A673 (cell line): ENCODE measurements around the gene TDG. TPM values are rescaled to one million over a fixed set of nuclear protein-coding genes. Genes with fewer than 3 reads are reported as not detected.
"Not testable (repeated sequence)": the region's sequence is repeated elsewhere in the genome, so short reads cannot be mapped to it uniquely, and the experiment has no call there.

ENCODE experiments used
- BruUV-seq: library from RNA; stranded (reverse); fragments of 400-500 nt; replicated peaks from 2 replicates; lab custom pipeline; 2021; lab: Mats Ljungman, UMichigan
- CTCF ChIA-PET: fragments of 300-600 bp; sonication (Branson Sonifier 250); formaldehyde crosslinking; loops from one replicate; lab custom pipeline; 2022; ENCODE audit warnings: antibody characterized with exemption; lab: Charles Lee
- POLR2A ChIA-PET: fragments of 300-600 bp; sonication (Branson Sonifier 250); formaldehyde crosslinking; loops from one replicate; lab custom pipeline; 2022; ENCODE audit warnings: antibody characterized with exemption; ENCODE audit not compliant: low non-redundant PET; lab: Charles Lee
- DNase-seq: peaks from one replicate; pipeline ENCODE4 v3.0.0-alpha.2; 2015; ENCODE audit warnings: low spot score
- H3K27ac ChIP-seq: fragments of 200-600 bp; sonication (generic); 2 replicates; pipeline ENCODE4 v1.5.1; 2016; ENCODE audit warnings: mixed run types, low read depth, mild to moderate bottlenecking, mixed read lengths, antibody characterized with exemption, low read length; ENCODE audit not compliant: poor library complexity, severe bottlenecking
- H3K27me3 ChIP-seq: fragments of 200-600 bp; sonication (generic); replicated peaks from 2 replicates; pipeline ENCODE4 v1.6.1; 2017; ENCODE audit warnings: mixed run types, low read depth, mild to moderate bottlenecking, mixed read lengths, antibody characterized with exemption, low read length; ENCODE audit not compliant: insufficient read depth, poor library complexity
- H3K36me3 ChIP-seq: fragments of 200-600 bp; sonication (generic); 2 replicates; pipeline ENCODE4 v1.6.1; 2016; ENCODE audit warnings: mixed run types, mild to moderate bottlenecking, mixed read lengths, antibody characterized with exemption, low read length; ENCODE audit not compliant: insufficient read depth, poor library complexity, severe bottlenecking
- H3K4me1 ChIP-seq: fragments of 200-600 bp; sonication (generic); 2 replicates; pipeline ENCODE4 v1.6.1; 2017; ENCODE audit warnings: mixed run types, mild to moderate bottlenecking, mixed read lengths, antibody characterized with exemption, low read length; ENCODE audit not compliant: insufficient read depth, poor library complexity, severe bottlenecking
- H3K4me3 ChIP-seq: fragments of 200-600 bp; sonication (generic); 2 replicates; pipeline ENCODE4 v1.5.1; 2016; ENCODE audit warnings: low read depth, mixed run types, mild to moderate bottlenecking, mixed read lengths, low read length; ENCODE audit not compliant: poor library complexity, severe bottlenecking
- H3K9me3 ChIP-seq: fragments of 200-600 bp; sonication (generic); 2 replicates; pipeline ENCODE4 v1.6.1; 2016; ENCODE audit warnings: mixed run types, low read depth, mild to moderate bottlenecking, mixed read lengths, antibody characterized with exemption, low read length; ENCODE audit not compliant: poor library complexity, severe bottlenecking
- CTCF ChIP-seq: fragments of 300-800, 200-600 bp; sonication (generic); conservative IDR thresholded peaks from 2 replicates; pipeline ENCODE4 v1.5.1; 2017; ENCODE audit warnings: low read depth, mild to moderate bottlenecking, antibody characterized with exemption, low read length, moderate library complexity, mixed read lengths
- EZH2 ChIP-seq: fragments of 200-600 bp; sonication (generic); IDR thresholded peaks from 2 replicates; pipeline ENCODE4 v1.6.1; 2017; ENCODE audit warnings: borderline replicate concordance, low read depth, mild to moderate bottlenecking, mixed read lengths, antibody characterized with exemption, low read length; ENCODE audit not compliant: poor library complexity, severe bottlenecking
- intact Hi-C: fragments of 100-400 bp; cut with micrococcal nuclease; formaldehyde crosslinking; loops from one replicate; pipeline ENCODE4 v1.10.0; 2022; ENCODE audit not compliant: unreplicated experiment
- total RNA-seq: library from RNA; stranded (reverse); gene quantifications from 2 replicates; pipeline ENCODE4 v1.2.3, GENCODE V29; 2021

Gene TDG
- total RNA-seq, 1 experiment from 2014 or later, result 59.4 TPM

DNA sequence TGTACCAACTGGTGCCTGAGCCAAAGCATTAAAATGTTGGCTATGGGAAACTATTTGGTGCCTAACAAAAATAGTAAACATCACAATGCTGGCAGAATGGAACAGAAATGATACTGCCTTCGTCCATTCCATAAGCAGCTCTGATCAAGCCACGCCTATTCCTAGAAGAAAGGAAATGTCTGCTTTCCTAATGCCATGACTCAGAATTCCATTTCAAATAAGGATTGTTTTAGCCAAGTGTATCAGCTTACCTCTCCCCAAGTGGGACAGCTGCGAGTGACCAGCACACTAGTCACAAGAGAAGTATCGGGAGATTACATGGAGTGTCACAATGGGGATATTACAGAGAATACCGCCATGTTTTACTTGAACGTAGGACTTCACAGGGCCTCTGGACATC lies 45.6 kb downstream of the TDG start:
- BruUV-seq, result no TSS peak
- Histone ChIP-seq H3K27me3 (no peaks in the 10 kb centered on the region), H3K36me3 (no peaks in the 10 kb centered on the region), H3K27ac (no peak overlapping the region), H3K4me1 (no peaks in the 10 kb centered on the region), H3K4me3 (no peak overlapping the region), H3K9me3 (no peaks in the 10 kb centered on the region)
- CTCF ChIA-PET, result no interaction called here
- intact Hi-C loops, result no loop called here
- no peak for DNase-seq
- TF ChIP-seq EZH2 (no peak), CTCF (no peak)
- POLR2A ChIA-PET, result no interaction called here

DNA sequence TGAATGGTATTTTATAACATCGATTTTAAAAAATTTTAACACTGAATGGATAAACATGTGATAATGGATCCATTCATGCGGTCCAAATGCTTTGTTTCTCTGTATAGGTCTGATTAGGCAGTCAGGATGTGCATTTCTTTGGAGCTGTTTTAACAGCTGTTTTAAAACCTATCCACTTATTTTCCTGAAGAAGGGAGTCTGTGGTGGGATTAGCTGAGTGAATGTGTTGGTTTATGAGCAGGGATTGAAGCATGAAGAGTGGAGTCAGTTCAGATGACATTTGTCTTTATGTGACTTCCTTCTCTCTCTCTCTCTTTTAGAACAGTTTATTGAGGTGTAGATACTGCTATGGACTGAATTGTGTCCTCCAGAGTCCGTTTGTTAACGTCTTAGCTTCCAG lies 46.7 kb downstream of the TDG start:
- TF ChIP-seq CTCF, result no peak
- TF ChIP-seq EZH2, result no peak
- Histone ChIP-seq H3K9me3 (no peaks in the 10 kb centered on the region), H3K27ac (no peak overlapping the region), H3K4me1 (no peaks in the 10 kb centered on the region), H3K4me3 (no peak overlapping the region), H3K36me3 (no peaks in the 10 kb centered on the region), H3K27me3 (no peaks in the 10 kb centered on the region)
- no TSS peak for BruUV-seq
- no peak for DNase-seq
- intact Hi-C loops, result no loop called here
- POLR2A ChIA-PET, result no interaction called here
- CTCF ChIA-PET, result no interaction called here

DNA sequence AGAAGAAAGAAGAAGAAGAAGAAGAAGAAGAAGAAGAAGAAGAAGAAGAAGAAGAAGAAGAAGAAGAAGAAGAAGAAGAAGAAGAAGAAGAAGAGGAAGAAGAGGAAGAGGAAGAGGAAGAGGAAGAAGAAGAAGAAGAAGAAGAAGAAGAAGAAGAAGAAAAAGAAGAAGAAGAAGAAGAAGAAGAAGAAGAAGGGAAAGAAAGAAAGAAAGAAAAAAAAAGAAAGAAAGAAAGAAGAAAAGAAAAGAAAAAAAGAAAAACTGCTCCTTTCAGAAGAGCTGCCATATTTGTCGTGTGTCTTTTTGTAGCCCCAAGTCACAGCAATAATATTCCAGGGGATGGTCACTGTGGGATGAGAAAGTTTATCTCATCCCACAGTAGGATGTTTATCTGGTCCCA lies 56.2 kb downstream of the TDG start:
- BruUV-seq, CTCF ChIA-PET, H3K4me1 ChIP-seq, POLR2A ChIA-PET, DNase-seq, H3K27ac ChIP-seq, H3K36me3 ChIP-seq, H3K4me3 ChIP-seq, intact Hi-C loops, H3K27me3 ChIP-seq: not testable (repeated sequence)
- peaks cover 10% of the 10 kb centered on the region for H3K9me3 ChIP-seq

DNA sequence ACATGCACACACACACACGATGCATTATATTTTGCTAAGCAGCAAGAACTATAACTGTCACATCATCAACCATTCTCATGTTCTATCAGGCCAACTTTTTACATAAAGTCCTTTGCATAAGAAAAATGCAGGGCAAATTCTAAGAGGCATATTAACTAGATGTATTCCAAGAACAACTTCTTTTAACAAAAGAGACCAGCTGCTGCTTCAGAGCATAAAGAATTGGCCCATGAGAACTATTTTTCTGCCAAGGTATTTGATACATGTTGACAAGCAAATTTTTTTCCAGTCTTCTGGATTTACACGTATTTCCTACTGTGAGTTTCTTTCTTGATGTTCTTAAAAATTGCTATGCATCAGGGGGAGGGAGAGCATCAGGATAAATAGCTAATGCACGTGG lies 57.1 kb downstream of the TDG start:
- no TSS peak for BruUV-seq
- ChIA-PET POLR2A (no interaction called here), CTCF (no interaction called here)
- Histone ChIP-seq H3K27ac (no peak overlapping the region), H3K27me3 (peaks cover 11% of the 10 kb centered on the region), H3K4me3 (no peak overlapping the region), H3K4me1 (no peaks in the 10 kb centered on the region), H3K9me3 (peaks cover 10% of the 10 kb centered on the region), H3K36me3 (no peaks in the 10 kb centered on the region)
- no peak for DNase-seq
- TF ChIP-seq EZH2 (no peak), CTCF (no peak)
- intact Hi-C loops, result no loop called here
